ENCODE results near the gene ZSCAN29.

The ZSCAN29 gene

GRCh38 chr15:43352693-43353382 is 18.0 kb downstream of the ZSCAN29 start:
- no peak for DNase-seq (ENCODE audit: low read depth, low spot score)

GRCh38 chr15:43347114-43347513 is 23.7 kb downstream of the ZSCAN29 start:
- no peak for DNase-seq (ENCODE audit: low read depth, low spot score)

GRCh38 chr15:43346305-43346704 is 24.5 kb downstream of the ZSCAN29 start:
- DNase-seq (ENCODE audit: low read depth, low spot score): no peak

- DNase-seq (ENCODE audit: low read depth, low spot score): no peak
These were observed 40.1 kb downstream of the ZSCAN29 start for GRCh38 chr15:43330780-43331087.

- peak; percentile 98 for DNase-seq (ENCODE audit: low read depth, low spot score)
These were observed 40.7 kb downstream of the ZSCAN29 start, which contains the start of gene LCMT2 for GRCh38 chr15:43329960-43330779. LCMT2 (minus strand) TSS chr15:43330573; CDS start chr15:43330489, 84 bp downstream.

GRCh38 chr15:43329217-43329959 is 41.5 kb downstream of the ZSCAN29 start:
- peak; percentile 77 for DNase-seq (ENCODE audit: low read depth, low spot score)

- no peak for DNase-seq (ENCODE audit: low read depth, low spot score)
These were observed 45.7 kb downstream of the ZSCAN29 start for GRCh38 chr15:43325039-43325684.

- DNase-seq (ENCODE audit: low read depth, low spot score): no peak
These were observed 51.7 kb downstream of the ZSCAN29 start for GRCh38 chr15:43318990-43319771.

- no peak for DNase-seq (ENCODE audit: low read depth, low spot score)
These were observed 53.2 kb downstream of the ZSCAN29 start for GRCh38 chr15:43317566-43318184.

- DNase-seq (ENCODE audit: low read depth, low spot score): no peak
These were observed 53.9 kb downstream of the ZSCAN29 start for GRCh38 chr15:43316971-43317346.

- DNase-seq (ENCODE audit: low read depth, low spot score): no peak
These were observed 54.5 kb downstream of the ZSCAN29 start for GRCh38 chr15:43316016-43316970.

GRCh38 chr15:43314171-43314570 is 56.7 kb downstream of the ZSCAN29 start:
- DNase-seq (ENCODE audit: low read depth, low spot score): no peak

- DNase-seq (ENCODE audit: low read depth, low spot score): no peak
These were observed 58.5 kb downstream of the ZSCAN29 start for GRCh38 chr15:43312378-43312777.

All from ELF-1 (cell line).